ENCODE measurements around the gene ZNF384. TPM values are rescaled to one million over a fixed set of nuclear protein-coding genes. Genes with fewer than 3 reads are reported as not detected.

Gene ZNF384
- polyA plus RNA-seq, 1 donor (not counting 4 experiments of a cell fraction or from before 2014, with no cell fraction given) = 29.0 TPM

- H3K4me1 ChIP-seq (ENCODE audit: control insufficient read depth, extremely low read depth, insufficient read depth, low read length) = peaks cover 11% of the 10 kb centered on the region
- H3K79me2 ChIP-seq (ENCODE audit: control insufficient read depth, insufficient read depth, low read length) = peaks cover 9% of the 10 kb centered on the region
- H3K9me3 ChIP-seq (ENCODE audit: control insufficient read depth, low read depth, low read length) = no peaks in the 10 kb centered on the region
- H3K9ac ChIP-seq (ENCODE audit: control insufficient read depth, extremely low read depth, insufficient read depth, low read length) = no peak overlapping the region
- no peak overlapping the region for H3K4me3 ChIP-seq (ENCODE audit: control insufficient read depth in 2 of 3, extremely low read depth in 1 of 3, insufficient read depth in 2 of 3, low read depth in 1 of 3, low read length in 3 of 3)
- H3K27me3 ChIP-seq (ENCODE audit: control insufficient read depth, extremely low read depth, insufficient read depth, low read length) = peaks cover 19% of the 10 kb centered on the region
- no peak overlapping the region for H2AFZ ChIP-seq (ENCODE audit: control insufficient read depth, low read length)
- FAIRE-seq (no peak), DNase-seq (ENCODE audit: low read depth, low spot score) (no peak)
- TF ChIP-seq CTCF (optimal IDR thresholded peaks at IDR 0.05 in 1 of 3, IDR thresholded peaks at IDR 0.05 in 1 of 3, conservative IDR thresholded peaks at IDR 0.05 in 1 of 3; ENCODE audit: extremely low read depth in 1 of 3, insufficient read depth in 2 of 3, low read length in 3 of 3) (no peak), EZH2 (IDR thresholded peaks at IDR 0.05; ENCODE audit: low read length) (no peak)
- no peak overlapping the region for H3K4me2 ChIP-seq (ENCODE audit: control insufficient read depth, extremely low read depth, insufficient read depth, low read depth, low read length)
- dilution Hi-C loops (cut with MboI; ENCODE audit: extremely low pct_ligation_motif_present, low sequenced_read_pairs) = no loop called here
- H3K27ac ChIP-seq (ENCODE audit: control insufficient read depth, insufficient read depth, low read length) = no peak overlapping the region
- no peaks in the 10 kb centered on the region for H4K20me1 ChIP-seq (ENCODE audit: control insufficient read depth, extremely low read depth, insufficient read depth, low read length)
- no peaks in the 10 kb centered on the region for H3K36me3 ChIP-seq (ENCODE audit: control insufficient read depth in 2 of 2, extremely low read depth in 1 of 2, insufficient read depth in 2 of 2, low read length in 2 of 2)
- H3K9me1 ChIP-seq (ENCODE audit: control insufficient read depth, extremely low read depth, insufficient read depth, low read length) = no peaks in the 10 kb centered on the region
Observed at GRCh38 chr12:6694701-6695100, 5.5 kb upstream of the ZNF384 start.

GRCh38 chr12:6693832-6694355, 4.7 kb upstream of the ZNF384 start:
- no peaks in the 10 kb centered on the region for H3K36me3 ChIP-seq (ENCODE audit: control insufficient read depth in 2 of 2, extremely low read depth in 1 of 2, insufficient read depth in 2 of 2, low read length in 2 of 2)
- FAIRE-seq = no peak
- dilution Hi-C loops (cut with MboI; ENCODE audit: extremely low pct_ligation_motif_present, low sequenced_read_pairs) = no loop called here

More at GRCh38 chr12:6693832-6694355, 4.7 kb upstream of the ZNF384 start:
- Histone ChIP-seq H3K9me3 (ENCODE audit: control insufficient read depth, low read depth, low read length) (no peaks in the 10 kb centered on the region), H3K4me1 (ENCODE audit: control insufficient read depth, extremely low read depth, insufficient read depth, low read length) (peaks cover 11% of the 10 kb centered on the region), H3K27me3 (ENCODE audit: control insufficient read depth, extremely low read depth, insufficient read depth, low read length) (peaks cover 11% of the 10 kb centered on the region), H3K4me3 (ENCODE audit: control insufficient read depth in 2 of 3, extremely low read depth in 1 of 3, insufficient read depth in 2 of 3, low read depth in 1 of 3, low read length in 3 of 3) (no peak overlapping the region), H3K27ac (ENCODE audit: control insufficient read depth, insufficient read depth, low read length) (no peak overlapping the region), H3K9me1 (ENCODE audit: control insufficient read depth, extremely low read depth, insufficient read depth, low read length) (no peaks in the 10 kb centered on the region), H4K20me1 (ENCODE audit: control insufficient read depth, extremely low read depth, insufficient read depth, low read length) (no peaks in the 10 kb centered on the region), H2AFZ (ENCODE audit: control insufficient read depth, low read length) (no peak overlapping the region), H3K4me2 (ENCODE audit: control insufficient read depth, extremely low read depth, insufficient read depth, low read depth, low read length) (no peak overlapping the region), H3K9ac (ENCODE audit: control insufficient read depth, extremely low read depth, insufficient read depth, low read length) (no peak overlapping the region), H3K79me2 (ENCODE audit: control insufficient read depth, insufficient read depth, low read length) (peaks cover 13% of the 10 kb centered on the region)
- TF ChIP-seq CTCF (optimal IDR thresholded peaks at IDR 0.05 in 1 of 3, IDR thresholded peaks at IDR 0.05 in 1 of 3, conservative IDR thresholded peaks at IDR 0.05 in 1 of 3; ENCODE audit: extremely low read depth in 1 of 3, insufficient read depth in 2 of 3, low read length in 3 of 3) (no peak), EZH2 (IDR thresholded peaks at IDR 0.05; ENCODE audit: low read length) (no peak)
- DNase-seq (ENCODE audit: low read depth, low spot score) = no peak
